Measurements from ENCODE around the gene UBE2H.

GRCh38 chr7:129804111-129804889 is 148.5 kb downstream of the UBE2H start:
- TF ChIP-seq, protein P1, sequence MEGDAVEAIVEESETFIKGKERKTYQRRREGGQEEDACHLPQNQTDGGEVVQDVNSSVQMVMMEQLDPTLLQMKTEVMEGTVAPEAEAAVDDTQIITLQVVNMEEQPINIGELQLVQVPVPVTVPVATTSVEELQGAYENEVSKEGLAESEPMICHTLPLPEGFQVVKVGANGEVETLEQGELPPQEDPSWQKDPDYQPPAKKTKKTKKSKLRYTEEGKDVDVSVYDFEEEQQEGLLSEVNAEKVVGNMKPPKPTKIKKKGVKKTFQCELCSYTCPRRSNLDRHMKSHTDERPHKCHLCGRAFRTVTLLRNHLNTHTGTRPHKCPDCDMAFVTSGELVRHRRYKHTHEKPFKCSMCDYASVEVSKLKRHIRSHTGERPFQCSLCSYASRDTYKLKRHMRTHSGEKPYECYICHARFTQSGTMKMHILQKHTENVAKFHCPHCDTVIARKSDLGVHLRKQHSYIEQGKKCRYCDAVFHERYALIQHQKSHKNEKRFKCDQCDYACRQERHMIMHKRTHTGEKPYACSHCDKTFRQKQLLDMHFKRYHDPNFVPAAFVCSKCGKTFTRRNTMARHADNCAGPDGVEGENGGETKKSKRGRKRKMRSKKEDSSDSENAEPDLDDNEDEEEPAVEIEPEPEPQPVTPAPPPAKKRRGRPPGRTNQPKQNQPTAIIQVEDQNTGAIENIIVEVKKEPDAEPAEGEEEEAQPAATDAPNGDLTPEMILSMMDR (IDR thresholded peaks at IDR 0.05; ENCODE audit: insufficient read depth, low read length) = no peak
- TF ChIP-seq GABPA (IDR thresholded peaks at IDR 0.05; ENCODE audit: low read depth) = no peak
- TF ChIP-seq POLR2AphosphoS5 (IDR thresholded peaks at IDR 0.05; ENCODE audit: low read depth) = no peak
- no peak for TF ChIP-seq SPI1 (IDR thresholded peaks at IDR 0.05; ENCODE audit: borderline replicate concordance, low read depth)
- no peak for TF ChIP-seq REST (IDR thresholded peaks at IDR 0.05; ENCODE audit: insufficient replicate concordance, low read depth)
